Testis (tissue), 3 donors: ENCODE measurements around the gene SLC26A11. TPM values are rescaled to one million over a fixed set of nuclear protein-coding genes. Genes with fewer than 3 reads are reported as not detected.

Experiments
- DNase-seq: peaks from one replicate; pipeline ENCODE4 v3.0.0-alpha.2; 2019
- H3K27ac ChIP-seq, 2 donors: fragments of 200-600 bp; sonication (generic); one replicate each; pipeline ENCODE4 v1.5.1; 2019
- H3K27me3 ChIP-seq: fragments of 200-600 bp; sonication (generic); one replicate; pipeline ENCODE4 v1.5.1; 2019
- H3K36me3 ChIP-seq: fragments of 200-600 bp; sonication (generic); one replicate; pipeline ENCODE4 v1.5.1; 2017; ENCODE audit warnings: low read depth; ENCODE audit errors: missing control alignments
- H3K4me1 ChIP-seq: fragments of 200-600 bp; sonication (generic); one replicate; pipeline ENCODE4 v1.5.1; 2019
- H3K4me3 ChIP-seq, 2 donors: fragments of 200-600 bp; sonication (generic); one replicate each; pipeline ENCODE4 v1.5.1; 2017 to 2019
- H3K9me3 ChIP-seq: fragments of 200-600 bp; sonication (generic); one replicate; pipeline ENCODE4 v1.5.1; 2017
- POLR2A ChIP-seq: fragments of 450-650 bp; IDR thresholded peaks from one replicate; pipeline ENCODE4 v1.6.1; 2017; ENCODE audit warnings: antibody characterized with exemption, mild to moderate bottlenecking, moderate library complexity
- WGBS, 2 donors: methylation state at CpG; one replicate each; pipeline ENCODE4 v1.1.5; 2018; 5-methylcytosine and 5-hydroxymethylcytosine counted together
- intact Hi-C: fragments of 100-400 bp; cut with DNase I; formaldehyde crosslinking; loops from one replicate; pipeline ENCODE4 v1.15.1; 2023; ENCODE audit warnings: low total_unique reads
- polyA plus RNA-seq: library from polyadenylated mRNA; stranded (reverse); fragments of 350-450 nt; fragmentation: Illumina TruSeq; extraction: RNeasy Lipid Tissue Mini Kit (QIAGEN cat#74804); gene quantifications from one replicate; pipeline ENCODE4 v1.2.3, GENCODE V29; 2014; ENCODE audit warnings: low read depth, low replicate concordance; ENCODE audit not compliant: insufficient read depth
- total RNA-seq, 2 donors: library from RNA; depleted of rRNA; stranded (reverse); fragments of >200 nt; gene quantifications; one replicate each; pipeline ENCODE4 v1.2.3, GENCODE V29; 2016
- TF ChIP-seq, protein P1 (sequence below), 3 experiments: fragments of 450-650 bp in 2 of 3; fragments of 200-600 bp in 1 of 3; sonication (generic) in 1 of 3; IDR thresholded peaks; one replicate each; pipeline ENCODE4 v1.5.1; 2016 to 2019; ENCODE audit warnings: antibody characterized with exemption in 3 of 3, mild to moderate bottlenecking in 2 of 3, moderate library complexity in 1 of 3

SLC26A11 gene
- total and polyA plus RNA-seq, 3 donors from 2014 or later: 8.4 to 19.0 (median 16.9) TPM

DNA sequence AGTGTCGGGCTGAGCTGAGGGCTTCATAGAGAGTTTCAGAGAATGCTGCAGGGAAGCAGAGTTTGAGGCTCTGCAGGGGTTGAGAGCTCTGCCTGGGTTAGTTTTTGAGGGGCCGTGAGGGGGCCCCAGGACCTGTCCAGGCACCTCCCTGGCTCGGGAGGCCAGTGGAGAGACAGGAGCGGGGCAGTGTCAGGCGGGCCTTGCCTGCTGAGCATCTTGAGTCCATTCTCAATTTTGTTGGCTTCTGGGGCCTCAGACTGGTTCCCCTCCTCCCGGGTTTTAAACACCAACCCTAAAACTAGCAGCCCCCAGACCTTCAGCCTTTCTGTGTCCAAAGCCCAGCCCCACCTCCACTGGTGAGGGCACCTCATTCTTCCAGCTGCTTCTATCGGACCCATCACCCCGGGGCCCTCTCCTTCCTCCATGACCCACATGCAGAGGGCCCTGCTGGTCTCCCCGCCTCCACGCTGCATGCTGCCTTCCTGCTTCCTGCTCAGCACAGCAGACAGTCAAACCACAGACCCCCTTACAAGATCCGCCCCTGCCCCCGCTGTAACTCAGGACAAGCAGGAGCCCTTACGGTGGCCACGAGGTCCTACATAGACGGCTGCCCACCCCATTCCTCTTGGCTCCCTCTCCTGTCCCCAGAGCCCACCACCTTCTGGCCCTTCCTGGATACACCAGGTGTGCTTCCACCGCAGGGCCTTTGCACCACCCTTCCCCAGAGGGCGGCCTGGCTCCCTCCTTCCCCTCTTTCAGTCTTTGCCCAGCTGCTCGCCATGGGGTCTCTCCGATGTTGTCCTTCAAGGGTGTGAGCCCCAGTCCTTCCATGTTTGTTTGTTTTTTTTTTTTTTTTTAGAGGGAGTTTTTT lies 44.2 kb downstream of the SLC26A11 start:
- DNase-seq: no peak
- Histone ChIP-seq H3K9me3 (no peaks in the 10 kb centered on the region), H3K4me1 (peaks cover 23% of the 10 kb centered on the region), H3K27me3 (no peaks in the 10 kb centered on the region), H3K4me3 (peak overlapping the region in 1 of 2 donors; percentile 34), H3K27ac (peak overlapping the region in 1 of 2 donors; percentile 59), H3K36me3 (no peaks in the 10 kb centered on the region)
- TF ChIP-seq, protein P1, sequence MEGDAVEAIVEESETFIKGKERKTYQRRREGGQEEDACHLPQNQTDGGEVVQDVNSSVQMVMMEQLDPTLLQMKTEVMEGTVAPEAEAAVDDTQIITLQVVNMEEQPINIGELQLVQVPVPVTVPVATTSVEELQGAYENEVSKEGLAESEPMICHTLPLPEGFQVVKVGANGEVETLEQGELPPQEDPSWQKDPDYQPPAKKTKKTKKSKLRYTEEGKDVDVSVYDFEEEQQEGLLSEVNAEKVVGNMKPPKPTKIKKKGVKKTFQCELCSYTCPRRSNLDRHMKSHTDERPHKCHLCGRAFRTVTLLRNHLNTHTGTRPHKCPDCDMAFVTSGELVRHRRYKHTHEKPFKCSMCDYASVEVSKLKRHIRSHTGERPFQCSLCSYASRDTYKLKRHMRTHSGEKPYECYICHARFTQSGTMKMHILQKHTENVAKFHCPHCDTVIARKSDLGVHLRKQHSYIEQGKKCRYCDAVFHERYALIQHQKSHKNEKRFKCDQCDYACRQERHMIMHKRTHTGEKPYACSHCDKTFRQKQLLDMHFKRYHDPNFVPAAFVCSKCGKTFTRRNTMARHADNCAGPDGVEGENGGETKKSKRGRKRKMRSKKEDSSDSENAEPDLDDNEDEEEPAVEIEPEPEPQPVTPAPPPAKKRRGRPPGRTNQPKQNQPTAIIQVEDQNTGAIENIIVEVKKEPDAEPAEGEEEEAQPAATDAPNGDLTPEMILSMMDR (IDR thresholded peaks at IDR 0.05): no peak
- no peak for TF ChIP-seq POLR2A
- intact Hi-C loops: no loop called here
- WGBS, 2 donors: 82 to 84% methylated on average over 19 of the region's 19 CpGs

DNA sequence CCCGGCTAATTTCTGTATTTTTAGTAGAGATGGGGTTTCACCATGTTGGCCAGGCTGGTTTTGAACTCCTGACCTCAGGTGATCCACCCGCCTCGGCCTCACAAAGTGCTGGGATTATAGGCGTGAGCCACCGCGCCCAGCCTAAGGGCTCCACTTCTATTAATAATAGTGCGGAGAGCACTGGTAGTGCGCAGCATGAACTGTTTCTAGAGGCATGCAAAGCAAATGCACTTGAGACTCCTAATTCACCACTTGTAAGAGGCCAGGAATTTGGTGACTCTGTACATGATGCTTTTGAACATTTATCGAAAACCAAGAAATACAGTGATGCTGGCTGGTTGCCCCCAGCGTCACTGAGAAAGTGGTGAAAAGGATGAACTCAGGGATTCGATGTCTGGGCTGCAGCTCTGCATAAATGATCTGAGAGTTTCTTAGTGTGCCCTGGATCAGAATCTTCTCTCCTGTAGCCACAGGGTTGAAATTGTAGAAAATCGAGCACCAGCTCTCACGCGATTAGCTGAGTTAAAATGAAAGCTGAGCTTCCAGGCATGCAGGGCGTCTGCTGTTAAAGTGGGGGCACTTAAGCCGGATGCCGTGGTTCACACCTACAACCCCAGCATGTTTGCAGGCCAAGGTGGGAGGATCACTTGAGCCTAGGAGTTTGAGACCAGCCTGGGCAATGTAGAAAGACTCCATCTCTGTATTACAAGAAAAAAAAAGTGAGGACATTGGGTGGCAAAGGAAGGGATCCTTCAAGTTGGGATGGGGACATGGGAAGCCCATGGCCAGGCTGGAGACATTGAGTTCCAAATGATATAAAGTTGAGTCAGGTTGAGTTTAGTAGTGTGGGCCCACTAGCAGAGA lies 45.2 kb downstream of the SLC26A11 start:
- intact Hi-C loops: no loop called here
- Histone ChIP-seq H3K4me3 (no peak overlapping the region), H3K27me3 (no peaks in the 10 kb centered on the region), H3K4me1 (peaks cover 18% of the 10 kb centered on the region), H3K36me3 (no peaks in the 10 kb centered on the region), H3K27ac (no peak overlapping the region), H3K9me3 (no peaks in the 10 kb centered on the region)
- no peak for DNase-seq
- no peak for TF ChIP-seq POLR2A
- TF ChIP-seq, protein P1 (IDR thresholded peaks at IDR 0.05): no peak
- 95% methylated on average over 17 of the region's 17 CpGs for WGBS, 2 donors

DNA sequence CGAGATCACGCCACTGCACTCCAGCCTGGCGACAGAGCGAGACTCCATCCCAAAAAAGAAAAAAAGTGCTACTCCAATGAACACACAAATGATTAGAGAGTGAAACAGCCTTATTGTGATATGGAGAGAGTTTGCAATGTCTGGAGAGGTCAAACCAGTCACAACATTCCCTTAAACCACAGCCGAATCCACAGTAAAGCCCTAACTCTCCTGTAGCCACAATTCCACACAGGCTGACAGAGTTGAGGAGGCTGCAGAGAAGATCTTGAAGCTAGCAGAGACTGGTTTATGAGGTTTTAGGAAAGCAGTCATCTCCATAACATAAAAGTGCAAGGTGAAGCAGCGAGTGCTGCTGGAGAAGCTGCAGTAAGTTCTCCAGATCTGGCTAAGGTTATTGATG lies 47.2 kb downstream of the SLC26A11 start:
- intact Hi-C loops: no loop called here
- no peaks in the 10 kb centered on the region for H3K36me3 ChIP-seq
- no peak overlapping the region for H3K4me3 ChIP-seq
- peaks cover 9% of the 10 kb centered on the region for H3K4me1 ChIP-seq
- no peaks in the 10 kb centered on the region for H3K27me3 ChIP-seq
- H3K27ac ChIP-seq: no peak overlapping the region
- TF ChIP-seq POLR2A: no peak
- TF ChIP-seq, protein P1 (IDR thresholded peaks at IDR 0.05): no peak
- H3K9me3 ChIP-seq: no peaks in the 10 kb centered on the region
- WGBS, 2 donors: 94 to 97% methylated on average over 6 of the region's 6 CpGs
- DNase-seq: no peak

DNA sequence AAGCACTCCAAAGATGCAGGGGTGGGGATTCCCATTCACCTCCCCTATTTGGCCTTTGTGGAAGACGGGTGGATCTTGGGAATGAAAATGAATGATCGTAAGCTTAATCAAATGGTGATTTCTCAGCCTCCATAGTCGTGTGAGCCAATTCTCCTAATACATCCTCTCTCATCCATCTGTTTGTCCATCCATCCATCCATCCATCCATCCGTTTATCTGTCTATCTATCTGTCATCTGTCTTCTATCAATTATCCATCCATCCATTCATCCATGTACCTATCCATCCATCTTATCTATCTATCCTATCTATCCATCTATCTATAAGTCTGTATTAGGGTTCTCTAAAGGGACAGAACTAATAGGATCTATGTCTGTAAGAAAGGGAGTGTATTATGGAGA lies 48.2 kb downstream of the SLC26A11 start:
- no peaks in the 10 kb centered on the region for H3K4me1 ChIP-seq
- H3K4me3 ChIP-seq: no peak overlapping the region
- 72 to 94% methylated on average over 4 of the region's 4 CpGs for WGBS, 2 donors
- H3K27me3 ChIP-seq: no peaks in the 10 kb centered on the region
- TF ChIP-seq POLR2A: no peak
- TF ChIP-seq, protein P1 (IDR thresholded peaks at IDR 0.05): no peak
- H3K36me3 ChIP-seq: no peaks in the 10 kb centered on the region
- H3K27ac ChIP-seq: no peak overlapping the region
- DNase-seq: no peak
- intact Hi-C loops: no loop called here
- no peaks in the 10 kb centered on the region for H3K9me3 ChIP-seq
